Endothelial cell of umbilical vein (primary cell): ENCODE measurements around the gene SEBOX. TPM values are rescaled to one million over a fixed set of nuclear protein-coding genes. Genes with fewer than 3 reads are reported as not detected.

Experiments
- BruUV-seq: library from RNA; stranded (reverse); fragments of 400-500 nt; replicated peaks from 2 replicates; lab custom pipeline; 2021; lab: Mats Ljungman, UMichigan
- CTCF ChIA-PET: fragments of 300-600, 350-600 bp; sonication (Branson Sonifier 250); formaldehyde crosslinking; loops from one replicate; lab custom pipeline; 2021; ENCODE audit warnings: antibody characterized with exemption, inconsistent platforms; lab: Charles Lee
- POLR2A ChIA-PET: fragments of 300-600, 350-600 bp; sonication (Branson Sonifier 250); formaldehyde crosslinking; loops from one replicate; lab custom pipeline; 2021; ENCODE audit warnings: antibody characterized with exemption, inconsistent platforms; lab: Charles Lee
- DNase-seq: peaks from one replicate; pipeline ENCODE4 v3.0.0-alpha.2; 2011; ENCODE audit warnings: low read depth, low spot score
- FAIRE-seq: peaks from 2 replicates; lab custom pipeline; 2011; peaks lifted over from hg19 to GRCh38; lab: Jason Lieb, UNC
- H2AFZ ChIP-seq: 2 replicates; pipeline ENCODE4 v1.6.0; 2012; ENCODE audit warnings: low read depth, low read length, control low read depth, inconsistent platforms
- H3K27ac ChIP-seq: 2 replicates; pipeline ENCODE4 v1.5.1; 2011; ENCODE audit warnings: low read depth, mild to moderate bottlenecking, control low read depth, low read length, moderate library complexity; ENCODE audit not compliant: insufficient read depth
- H3K27me3 ChIP-seq, 2 experiments: 2 replicates each; pipeline versions ENCODE4 v1.6.0 to v1.6.1; 2011; ENCODE audit warnings: low read length in 2 of 2, mixed read lengths in 1 of 2; ENCODE audit not compliant: control insufficient read depth in 2 of 2, insufficient read depth in 2 of 2
- H3K36me3 ChIP-seq, 2 experiments: 2 replicates in 1 of 2; 3 replicates in 1 of 2; pipeline ENCODE4 v1.5.1; 2011; ENCODE audit warnings: low read length in 2 of 2, mild to moderate bottlenecking in 1 of 2, moderate library complexity in 1 of 2; ENCODE audit not compliant: control insufficient read depth in 2 of 2, insufficient read depth in 2 of 2; ENCODE audit errors: extremely low read depth in 1 of 2
- H3K4me1 ChIP-seq: 3 replicates; pipeline ENCODE4 v1.5.1; 2011; ENCODE audit warnings: mild to moderate bottlenecking, low read length; ENCODE audit not compliant: control insufficient read depth, insufficient read depth; ENCODE audit errors: extremely low read depth
- H3K4me2 ChIP-seq: 2 replicates; pipeline ENCODE4 v1.6.1; 2011; ENCODE audit warnings: low read length, control low read depth, mixed read lengths; ENCODE audit not compliant: insufficient read depth
- H3K4me3 ChIP-seq, 3 experiments: fragments of 200-600 bp in 1 of 3; sonication (generic), shearing (Covaris generic) in 1 of 3; replicated peaks in 1 of 3; 2 replicates each; pipeline ENCODE4 v1.5.1; 2011 to 2016; ENCODE audit warnings: control low read depth in 3 of 3, low read length in 3 of 3, mild to moderate bottlenecking in 2 of 3, inconsistent platforms in 1 of 3, low read depth in 1 of 3, moderate library complexity in 1 of 3; ENCODE audit not compliant: insufficient read depth in 1 of 3
- H3K79me2 ChIP-seq: 2 replicates; pipeline ENCODE4 v1.6.0; 2012; ENCODE audit warnings: low read length, inconsistent platforms; ENCODE audit not compliant: control insufficient read depth, insufficient read depth
- H3K9ac ChIP-seq: replicated peaks from 2 replicates; pipeline ENCODE3; 2011; ENCODE audit warnings: low read length, control low read depth; ENCODE audit not compliant: insufficient read depth; ENCODE audit errors: extremely low read depth
- H3K9me1 ChIP-seq: replicated peaks from 3 replicates; pipeline ENCODE4 v1.6.0; 2011; ENCODE audit warnings: mild to moderate bottlenecking, low read length; ENCODE audit not compliant: control insufficient read depth, insufficient read depth; ENCODE audit errors: extremely low read depth
- H3K9me3 ChIP-seq: replicated peaks from 2 replicates; pipeline ENCODE4 v1.5.1; 2012; ENCODE audit warnings: low read length, inconsistent platforms; ENCODE audit not compliant: control insufficient read depth, insufficient read depth
- H4K20me1 ChIP-seq: replicated peaks from 2 replicates; pipeline ENCODE3; 2011; ENCODE audit warnings: mild to moderate bottlenecking, low read length; ENCODE audit not compliant: control insufficient read depth, insufficient read depth; ENCODE audit errors: extremely low read depth
- FOS ChIP-seq: IDR thresholded peaks from 2 replicates; pipeline ENCODE4 v1.6.1; 2011; ENCODE audit warnings: mild to moderate bottlenecking, low read length, moderate library complexity, borderline replicate concordance; ENCODE audit not compliant: insufficient read depth
- JUN ChIP-seq: IDR thresholded peaks from 2 replicates; pipeline ENCODE4 v1.6.1; 2011; ENCODE audit warnings: borderline replicate concordance, low read depth; ENCODE audit not compliant: insufficient read length, insufficient read depth
- POLR2A ChIP-seq: IDR thresholded peaks from 2 replicates; pipeline ENCODE4 v1.6.1; 2012; ENCODE audit warnings: low read depth, mild to moderate bottlenecking, control low read depth, low read length
- POLR2AphosphoS5 ChIP-seq: IDR thresholded peaks from 2 replicates; pipeline ENCODE4 v1.6.1; 2012; ENCODE audit warnings: low read depth, mild to moderate bottlenecking, control low read depth, low read length, moderate library complexity; ENCODE audit not compliant: insufficient read depth
- dilution Hi-C: fragments of 300-500 bp; cut with MboI; formaldehyde crosslinking; loops from one replicate; pipeline ENCODE4 v1.15.0; 2019; ENCODE audit warnings: low sequenced_read_pairs; ENCODE audit not compliant: extremely low pct_ligation_motif_present
- intact Hi-C: fragments of 100-400 bp; cut with micrococcal nuclease; formaldehyde crosslinking; loops from one replicate; pipeline ENCODE4 v1.10.0; 2022
- polyA plus RNA-seq, 4 experiments: library from polyadenylated mRNA; depleted of rRNA in 3 of 4; stranded (reverse) in 3 of 4; unstranded in 1 of 4; fragments of >200 nt; gene quantifications; 2 replicates each; pipeline versions ENCODE4 v1.2.1 to v1.2.3, GENCODE V29; 2011 to 2012; ENCODE audit warnings: missing spikeins in 1 of 4
- total RNA-seq: library from RNA; stranded (reverse); gene quantifications from 2 replicates; pipeline ENCODE4 v1.2.3, GENCODE V29; 2021
- TF ChIP-seq, protein P1 (sequence below): IDR thresholded peaks from 2 replicates; pipeline ENCODE4 v1.6.1; 2011; ENCODE audit not compliant: insufficient read depth, insufficient read length
- TF ChIP-seq, protein P2 (sequence below), 2 donors: IDR thresholded peaks; 1 replicate in 1 of 2; 2 replicates in 1 of 2; pipeline ENCODE4 v1.5.1; 2011; ENCODE audit warnings: low read length in 2 of 2, mild to moderate bottlenecking in 2 of 2, moderate library complexity in 2 of 2, control low read depth in 1 of 2, inconsistent platforms in 1 of 2, low read depth in 1 of 2; ENCODE audit not compliant: insufficient read depth in 1 of 2; ENCODE audit errors: extremely low read depth in 1 of 2

SEBOX gene
- total and polyA plus RNA-seq, 2 donors (not counting 3 experiments of a cell fraction or from before 2014, with no cell fraction given) = not detected

- BruUV-seq = TSS peak; percentile 35
- peak within 1 kb of the TSS; percentile 92 for H3K27ac ChIP-seq
- ChIA-PET CTCF (interaction anchor here (1.0 to 3.2 kb wide), 8 partner anchors 10 to 106 kb away, joined by 3 to 23 read pairs (median 5); partner anchors contain the start of genes IFT20 and TNFAIP1), POLR2A (interaction anchor here (0.6 to 2.5 kb wide), 5 partner anchors 9 to 38 kb away, joined by 3 to 26 read pairs (median 4); partner anchors contain the start of genes IFT20 and TNFAIP1)
- FAIRE-seq (peak; percentile 96), DNase-seq (peak; percentile 95)
- intact Hi-C loops = loop anchor here (1.0 to 10.0 kb wide), 5 partner anchors 13 to 1102 kb away; partner anchors contain the start of genes IFT20, TMEM97, TNFAIP1 and VTN
- TF ChIP-seq JUN = no peak
- TF ChIP-seq, protein P1, sequence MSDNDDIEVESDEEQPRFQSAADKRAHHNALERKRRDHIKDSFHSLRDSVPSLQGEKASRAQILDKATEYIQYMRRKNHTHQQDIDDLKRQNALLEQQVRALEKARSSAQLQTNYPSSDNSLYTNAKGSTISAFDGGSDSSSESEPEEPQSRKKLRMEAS = peak; percentile 53
- TF ChIP-seq, protein P2, sequence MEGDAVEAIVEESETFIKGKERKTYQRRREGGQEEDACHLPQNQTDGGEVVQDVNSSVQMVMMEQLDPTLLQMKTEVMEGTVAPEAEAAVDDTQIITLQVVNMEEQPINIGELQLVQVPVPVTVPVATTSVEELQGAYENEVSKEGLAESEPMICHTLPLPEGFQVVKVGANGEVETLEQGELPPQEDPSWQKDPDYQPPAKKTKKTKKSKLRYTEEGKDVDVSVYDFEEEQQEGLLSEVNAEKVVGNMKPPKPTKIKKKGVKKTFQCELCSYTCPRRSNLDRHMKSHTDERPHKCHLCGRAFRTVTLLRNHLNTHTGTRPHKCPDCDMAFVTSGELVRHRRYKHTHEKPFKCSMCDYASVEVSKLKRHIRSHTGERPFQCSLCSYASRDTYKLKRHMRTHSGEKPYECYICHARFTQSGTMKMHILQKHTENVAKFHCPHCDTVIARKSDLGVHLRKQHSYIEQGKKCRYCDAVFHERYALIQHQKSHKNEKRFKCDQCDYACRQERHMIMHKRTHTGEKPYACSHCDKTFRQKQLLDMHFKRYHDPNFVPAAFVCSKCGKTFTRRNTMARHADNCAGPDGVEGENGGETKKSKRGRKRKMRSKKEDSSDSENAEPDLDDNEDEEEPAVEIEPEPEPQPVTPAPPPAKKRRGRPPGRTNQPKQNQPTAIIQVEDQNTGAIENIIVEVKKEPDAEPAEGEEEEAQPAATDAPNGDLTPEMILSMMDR (IDR thresholded peaks at IDR 0.05; ENCODE audit: extremely low read depth in 1 of 2, insufficient read depth in 1 of 2, low read depth in 1 of 2, low read length in 2 of 2) = no peak
- peak; percentile 96 for TF ChIP-seq POLR2A
- peak; percentile 99 for TF ChIP-seq POLR2AphosphoS5
- no peak for TF ChIP-seq FOS
- H3K9me3 ChIP-seq = no peaks in the 10 kb centered on the region
- no peaks in the 10 kb centered on the region for H4K20me1 ChIP-seq
- H3K4me1 ChIP-seq = peaks cover 17% of the 10 kb centered on the region
- peak within 1 kb of the TSS; percentile 97 for H3K4me2 ChIP-seq
- peaks cover 2% of the 10 kb centered on the region for H3K9me1 ChIP-seq
- H3K79me2 ChIP-seq = peaks cover 30% of the 10 kb centered on the region
- H3K4me3 ChIP-seq = peak within 1 kb of the TSS; percentile 89 to 98 (median 91)
- peak within 1 kb of the TSS; percentile 98 for H3K9ac ChIP-seq
- H3K27me3 ChIP-seq = no peaks in the 10 kb centered on the region
- dilution Hi-C loops = no loop called here
- peaks cover 24 to 34% of the 10 kb centered on the region in 2 experiments for H3K36me3 ChIP-seq
- peak within 1 kb of the TSS; percentile 96 for H2AFZ ChIP-seq
These were observed 7.7 kb downstream of the SEBOX start, which contains the start of gene POLDIP2 for GRCh38 chr17:28357061-28357900. Gene POLDIP2 (minus strand): TSS chr17:28357527. CDS start chr17:28357448, 79 bp downstream.
